ENCODE data around the gene DACH1. TPM values are rescaled to one million over a fixed set of nuclear protein-coding genes. Genes with fewer than 3 reads are reported as not detected.

DACH1 gene
- total and polyA plus RNA-seq, 9 of the 15 experiments (the other 6 are each of a cell fraction or from before 2014, with no cell fraction given): 0.04 to 0.07 (median 0.04) TPM; not detected in 2

- 0% methylated on average over 2 of the region's 2 CpGs for WGBS (ENCODE audit: insufficient coverage, low coverage, missing lambda C conversion rate)
- no peak overlapping the region for H3K4me3 ChIP-seq
- FAIRE-seq (no peak), ATAC-seq (no peak), DNase-seq (ENCODE audit: extremely low read depth in 1 of 4, low spot score in 3 of 4) (no peak)
- no peak overlapping the region for H3K9ac ChIP-seq (ENCODE audit: insufficient read depth in 1 of 2, low read depth in 2 of 2, low read length in 2 of 2)
- in situ Hi-C loops (cut with MboI) (no loop called here), intact Hi-C loops (cut with micrococcal nuclease) (no loop called here)
- H4K20me1 ChIP-seq (replicated peaks; ENCODE audit: control insufficient read depth, insufficient read depth, low read length): no peaks in the 10 kb centered on the region
- no peak overlapping the region for H2AFZ ChIP-seq (ENCODE audit: low read depth, low read length)
- H3K36me3 ChIP-seq (ENCODE audit: control insufficient read depth, insufficient read depth, low read length): no peaks in the 10 kb centered on the region
- BruUV-seq (replicated peaks): no TSS peak
- ChIA-PET CTCF (ENCODE audit: low intra/inter-chr PET ratio) (no interaction called here), POLR2A (no interaction called here)
- no peak overlapping the region for H3K27ac ChIP-seq (ENCODE audit: extremely low read depth, low read depth, low read length)
- H3K79me2 ChIP-seq (ENCODE audit: control insufficient read depth, insufficient read depth, low read length): no peaks in the 10 kb centered on the region
- H3K4me2 ChIP-seq (ENCODE audit: insufficient read depth, low read length): no peak overlapping the region
- no peaks in the 10 kb centered on the region for H3K9me3 ChIP-seq (replicated peaks; ENCODE audit: control insufficient read depth, insufficient read depth, low read depth, low read length)
- H3K9me1 ChIP-seq (ENCODE audit: control insufficient read depth, insufficient read depth, low read length): no peaks in the 10 kb centered on the region
- no peaks in the 10 kb centered on the region for H3K27me3 ChIP-seq (ENCODE audit: control insufficient read depth in 2 of 2, insufficient read depth in 2 of 2, low read length in 2 of 2)
- no peak for TF ChIP-seq PATZ1 (CRISPR knock-in tag; IDR thresholded peaks at IDR 0.05; ENCODE audit: borderline replicate concordance)
- TF ChIP-seq GABPB1 (CRISPR knock-in tag; IDR thresholded peaks at IDR 0.05): no peak
- TF ChIP-seq SMAD4 (CRISPR knock-in tag; conservative IDR thresholded peaks at IDR 0.05): no peak
- TF ChIP-seq CBX3 (IDR thresholded peaks at IDR 0.05; ENCODE audit: borderline replicate concordance in 1 of 2, low read length in 2 of 2): no peak
- no peak for TF ChIP-seq THRA (IDR thresholded peaks at IDR 0.05)
- no peak for TF ChIP-seq TBP (optimal IDR thresholded peaks at IDR 0.05; ENCODE audit: low read depth, low read length)
- no peak for TF ChIP-seq NRF1 (conservative IDR thresholded peaks at IDR 0.05 in 1 of 2, IDR thresholded peaks at IDR 0.05 in 1 of 2)
- no peak for TF ChIP-seq E2F3 (CRISPR knock-in tag; IDR thresholded peaks at IDR 0.05)
- TF ChIP-seq FOXJ2 (tag; IDR thresholded peaks at IDR 0.05): no peak
- TF ChIP-seq MCM3 (IDR thresholded peaks at IDR 0.05): no peak
- no peak for TF ChIP-seq ZFP36 (IDR thresholded peaks at IDR 0.05; ENCODE audit: low read depth, low read length, partially characterized antibody)
- TF ChIP-seq MAX (CRISPR knock-in tag; IDR thresholded peaks at IDR 0.05): no peak
- TF ChIP-seq ZBTB34 (CRISPR knock-in tag; IDR thresholded peaks at IDR 0.05): no peak
- TF ChIP-seq PREB (CRISPR knock-in tag; IDR thresholded peaks at IDR 0.05): no peak
- no peaks in the 10 kb centered on the region for H3K4me1 ChIP-seq (replicated peaks in 1 of 2; ENCODE audit: control insufficient read depth in 2 of 2, insufficient read depth in 2 of 2, low read length in 2 of 2)
These were observed 261.3 kb downstream of the DACH1 start for GRCh38 chr13:71605744-71606143.

All from K562 (cell line).